Lower leg skin (tissue), 3 donors: ENCODE results near the gene SDCCAG8.

ENCODE experiments used
- CTCF ChIP-seq, 3 donors: fragments of 450-650 bp; IDR thresholded peaks; one replicate each; pipeline ENCODE4 v1.5.1; 2016; ENCODE audit warnings: antibody characterized with exemption in 3 of 3, mild to moderate bottlenecking in 3 of 3, moderate library complexity in 2 of 3
- POLR2A ChIP-seq, 2 donors: fragments of 450-650 bp; IDR thresholded peaks; one replicate each; pipeline ENCODE4 v1.6.1; 2016 to 2017; ENCODE audit warnings: antibody characterized with exemption in 2 of 2, mild to moderate bottlenecking in 1 of 2, moderate library complexity in 1 of 2

GRCh38 chr1:243332440-243332839 is 76.6 kb downstream of the SDCCAG8 start:
- no peak for TF ChIP-seq CTCF (IDR thresholded peaks at IDR 0.05)
- no peak for TF ChIP-seq POLR2A (IDR thresholded peaks at IDR 0.05)
